Cerebellar cortex (tissue), 1 donor: Measurements from ENCODE around the gene GRAMD2A.
A peak's percentile ranks its signal among the peaks of the same experiment; 100 is the strongest.

ENCODE experiments used
- DNase-seq: peaks from one replicate; pipeline ENCODE4 v3.0.0-alpha.2; 2015; ENCODE audit warnings: low spot score

GRAMD2A gene

GRCh38 chr15:72168131-72168807, 29.3 kb downstream of the GRAMD2A start:
- peak; percentile 53 for DNase-seq

GRCh38 chr15:72167445-72167844, 30.1 kb downstream of the GRAMD2A start:
- no peak for DNase-seq

GRCh38 chr15:72166716-72167417, 30.7 kb downstream of the GRAMD2A start:
- no peak for DNase-seq

GRCh38 chr15:72163719-72164118, 33.9 kb downstream of the GRAMD2A start:
- peak; percentile 71 for DNase-seq

- DNase-seq: no peak
Observed at GRCh38 chr15:72162569-72162968, 35.0 kb downstream of the GRAMD2A start.

GRCh38 chr15:72161361-72162132, 36.0 kb downstream of the GRAMD2A start:
- no peak for DNase-seq

GRCh38 chr15:72160696-72161245, 36.8 kb downstream of the GRAMD2A start:
- DNase-seq: no peak

GRCh38 chr15:72156928-72157327, 40.7 kb downstream of the GRAMD2A start:
- no peak for DNase-seq

- peak; percentile 95 for DNase-seq
Observed at GRCh38 chr15:72155635-72156616, 41.7 kb downstream of the GRAMD2A start.

GRCh38 chr15:72155003-72155621, 42.5 kb downstream of the GRAMD2A start:
- peak; percentile 75 for DNase-seq

GRCh38 chr15:72154316-72154715, 43.3 kb downstream of the GRAMD2A start:
- no peak for DNase-seq

GRCh38 chr15:72153269-72154000, 44.2 kb downstream of the GRAMD2A start:
- no peak for DNase-seq

- DNase-seq: no peak
Observed at GRCh38 chr15:72147418-72147817, 50.2 kb downstream of the GRAMD2A start.

- no peak for DNase-seq
Observed at GRCh38 chr15:72146934-72147333, 50.7 kb downstream of the GRAMD2A start.

GRCh38 chr15:72146221-72146620, 51.4 kb downstream of the GRAMD2A start:
- no peak for DNase-seq

GRCh38 chr15:72141171-72142084, 56.2 kb downstream of the GRAMD2A start:
- DNase-seq: no peak

- DNase-seq: no peak
Observed at GRCh38 chr15:72140088-72140487, 57.5 kb downstream of the GRAMD2A start.

- no peak for DNase-seq
Observed at GRCh38 chr15:72139667-72140066, 57.9 kb downstream of the GRAMD2A start.
